ENCODE results near the gene KCNQ1. TPM values are rescaled to one million over a fixed set of nuclear protein-coding genes. Genes with fewer than 3 reads are reported as not detected.

Gene KCNQ1
- total and polyA plus RNA-seq, 2 of the 13 experiments (the other 11 are each of a cell fraction or from before 2014, with no cell fraction given), result 0.02 to 0.08 TPM

GRCh38 chr11:2860636-2861035 lies 415.8 kb downstream of the KCNQ1 start (continued):
- TF ChIP-seq PATZ1 (CRISPR knock-in tag; IDR thresholded peaks at IDR 0.05) (peak; percentile 65; the same call in 1 of the 2 replicates), ZNF687 (CRISPR knock-in tag; IDR thresholded peaks at IDR 0.05) (peak; percentile 39; the same call in 1 of the 2 replicates), ZNF496 (CRISPR knock-in tag; IDR thresholded peaks at IDR 0.05; ENCODE audit: insufficient replicate concordance) (no peak), HDAC1 (CRISPR knock-in tag; IDR thresholded peaks at IDR 0.05) (peak; percentile 53; the same call in 1 of the 2 replicates), HOXA9 (CRISPR knock-in tag; IDR thresholded peaks at IDR 0.05; ENCODE audit: borderline replicate concordance) (no peak), ZFP1 (CRISPR knock-in tag; IDR thresholded peaks at IDR 0.05) (no peak), PRDM15 (CRISPR knock-in tag; IDR thresholded peaks at IDR 0.05) (peak; percentile 97), RNF2 (conservative IDR thresholded peaks at IDR 0.05; ENCODE audit: low read depth) (peak; percentile 62; the same call in 1 of the 2 replicates), ATF3 (CRISPR knock-in tag; IDR thresholded peaks at IDR 0.05) (peak; percentile 78)
- TF ChIP-seq, protein P1, sequence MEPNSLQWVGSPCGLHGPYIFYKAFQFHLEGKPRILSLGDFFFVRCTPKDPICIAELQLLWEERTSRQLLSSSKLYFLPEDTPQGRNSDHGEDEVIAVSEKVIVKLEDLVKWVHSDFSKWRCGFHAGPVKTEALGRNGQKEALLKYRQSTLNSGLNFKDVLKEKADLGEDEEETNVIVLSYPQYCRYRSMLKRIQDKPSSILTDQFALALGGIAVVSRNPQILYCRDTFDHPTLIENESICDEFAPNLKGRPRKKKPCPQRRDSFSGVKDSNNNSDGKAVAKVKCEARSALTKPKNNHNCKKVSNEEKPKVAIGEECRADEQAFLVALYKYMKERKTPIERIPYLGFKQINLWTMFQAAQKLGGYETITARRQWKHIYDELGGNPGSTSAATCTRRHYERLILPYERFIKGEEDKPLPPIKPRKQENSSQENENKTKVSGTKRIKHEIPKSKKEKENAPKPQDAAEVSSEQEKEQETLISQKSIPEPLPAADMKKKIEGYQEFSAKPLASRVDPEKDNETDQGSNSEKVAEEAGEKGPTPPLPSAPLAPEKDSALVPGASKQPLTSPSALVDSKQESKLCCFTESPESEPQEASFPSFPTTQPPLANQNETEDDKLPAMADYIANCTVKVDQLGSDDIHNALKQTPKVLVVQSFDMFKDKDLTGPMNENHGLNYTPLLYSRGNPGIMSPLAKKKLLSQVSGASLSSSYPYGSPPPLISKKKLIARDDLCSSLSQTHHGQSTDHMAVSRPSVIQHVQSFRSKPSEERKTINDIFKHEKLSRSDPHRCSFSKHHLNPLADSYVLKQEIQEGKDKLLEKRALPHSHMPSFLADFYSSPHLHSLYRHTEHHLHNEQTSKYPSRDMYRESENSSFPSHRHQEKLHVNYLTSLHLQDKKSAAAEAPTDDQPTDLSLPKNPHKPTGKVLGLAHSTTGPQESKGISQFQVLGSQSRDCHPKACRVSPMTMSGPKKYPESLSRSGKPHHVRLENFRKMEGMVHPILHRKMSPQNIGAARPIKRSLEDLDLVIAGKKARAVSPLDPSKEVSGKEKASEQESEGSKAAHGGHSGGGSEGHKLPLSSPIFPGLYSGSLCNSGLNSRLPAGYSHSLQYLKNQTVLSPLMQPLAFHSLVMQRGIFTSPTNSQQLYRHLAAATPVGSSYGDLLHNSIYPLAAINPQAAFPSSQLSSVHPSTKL (CRISPR knock-in tag; IDR thresholded peaks at IDR 0.05), result peak; percentile 27; the same call in 1 of the 2 replicates
- TF ChIP-seq, protein P2, sequence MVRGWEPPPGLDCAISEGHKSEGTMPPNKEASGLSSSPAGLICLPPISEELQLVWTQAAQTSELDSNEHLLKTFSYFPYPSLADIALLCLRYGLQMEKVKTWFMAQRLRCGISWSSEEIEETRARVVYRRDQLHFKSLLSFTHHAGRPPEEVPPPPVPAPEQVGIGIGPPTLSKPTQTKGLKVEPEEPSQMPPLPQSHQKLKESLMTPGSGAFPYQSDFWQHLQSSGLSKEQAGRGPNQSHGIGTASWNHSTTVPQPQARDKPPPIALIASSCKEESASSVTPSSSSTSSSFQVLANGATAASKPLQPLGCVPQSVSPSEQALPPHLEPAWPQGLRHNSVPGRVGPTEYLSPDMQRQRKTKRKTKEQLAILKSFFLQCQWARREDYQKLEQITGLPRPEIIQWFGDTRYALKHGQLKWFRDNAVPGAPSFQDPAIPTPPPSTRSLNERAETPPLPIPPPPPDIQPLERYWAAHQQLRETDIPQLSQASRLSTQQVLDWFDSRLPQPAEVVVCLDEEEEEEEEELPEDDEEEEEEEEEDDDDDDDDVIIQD (CRISPR knock-in tag; IDR thresholded peaks at IDR 0.05; ENCODE audit: low read depth), result no peak

Data from HepG2 (cell line).